DMS79 treated with DMSO at 0.1 percent for 48 hours (cell line): ENCODE data around the gene WDR27.
"Not testable (repeated sequence)": the region's sequence is repeated elsewhere in the genome, so short reads cannot be mapped to it uniquely, and the experiment has no call there.

Source experiments
- DNase-seq: peaks from one replicate; lab custom pipeline; 2025; lab: John Stamatoyannopoulos, UW

WDR27 gene

DNA sequence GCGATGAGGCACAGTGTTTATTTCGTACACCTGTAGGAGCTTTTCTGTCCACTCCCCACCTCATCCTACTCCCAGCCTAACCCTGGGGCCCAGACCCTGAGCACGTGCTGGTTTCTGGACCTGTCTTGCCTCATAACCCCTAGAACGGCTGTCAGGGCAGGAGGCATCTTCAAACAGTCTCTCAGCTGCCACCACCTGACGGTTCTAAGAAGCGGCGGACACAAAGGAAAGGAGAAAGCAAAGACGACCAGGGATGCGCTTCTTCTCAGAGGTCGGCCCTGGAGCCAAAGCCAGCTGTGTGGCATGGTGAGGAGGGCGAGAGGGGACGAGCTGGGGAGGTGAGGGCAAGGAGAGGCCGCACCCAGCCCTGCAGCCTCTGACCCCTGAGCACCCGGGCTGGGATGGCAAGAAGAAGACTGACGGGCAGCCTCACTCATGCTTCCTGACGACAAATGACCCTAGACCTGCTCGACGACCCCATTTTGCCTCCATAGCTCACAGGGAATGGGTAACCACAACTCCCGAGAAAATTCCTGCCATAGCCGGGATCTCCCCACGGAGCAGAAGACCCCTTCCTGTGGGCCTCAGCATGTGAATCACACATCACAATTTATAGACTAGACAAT, 62.1 kb downstream of the WDR27 start:
- DNase-seq, result no peak

GRCh38 chr6:169638915-169639314, 62.9 kb downstream of the WDR27 start:
- DNase-seq, result no peak

GRCh38 chr6:169638388-169638787, 63.4 kb downstream of the WDR27 start:
- DNase-seq, result no peak

GRCh38 chr6:169635345-169635744, 66.5 kb downstream of the WDR27 start:
- no peak for DNase-seq

DNA sequence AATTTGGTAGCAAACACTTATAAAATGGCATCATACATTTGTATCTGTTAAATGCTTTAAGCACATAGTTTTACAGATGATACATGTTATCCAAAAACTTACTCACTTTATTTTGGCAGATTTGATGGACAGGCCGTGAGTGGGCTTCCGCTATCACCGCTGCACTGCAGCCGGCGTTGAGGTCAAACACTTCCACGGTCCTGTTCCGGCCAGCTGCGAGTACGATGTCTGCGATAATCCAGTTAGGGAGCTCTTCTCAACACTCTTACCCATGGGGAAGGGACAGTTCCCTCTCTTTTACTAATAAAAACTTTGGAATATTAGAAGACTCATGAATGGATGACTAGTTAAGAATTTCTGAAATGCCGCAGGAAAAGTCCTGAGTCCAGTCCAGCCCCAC, 69.0 kb downstream of the WDR27 start:
- DNase-seq, result no peak

DNA sequence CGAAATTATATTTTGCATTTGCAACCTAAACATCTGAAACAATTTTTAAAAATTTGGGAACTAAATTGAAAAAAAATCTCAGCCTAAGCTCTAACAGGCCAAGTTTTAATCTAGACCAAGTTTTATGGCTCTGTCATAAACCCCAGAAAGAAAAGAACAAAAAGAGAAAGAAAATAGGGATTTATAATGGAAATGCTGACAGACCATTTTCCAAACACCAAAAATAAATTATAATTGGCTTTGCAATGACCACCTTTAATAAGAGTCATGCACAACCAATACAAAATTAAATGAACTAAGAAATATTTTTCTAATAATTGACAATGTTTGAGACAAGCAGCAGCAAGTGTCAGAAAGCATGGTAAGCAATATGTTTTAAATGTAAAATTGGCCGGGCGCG, 72.6 kb downstream of the WDR27 start:
- no peak for DNase-seq

DNA sequence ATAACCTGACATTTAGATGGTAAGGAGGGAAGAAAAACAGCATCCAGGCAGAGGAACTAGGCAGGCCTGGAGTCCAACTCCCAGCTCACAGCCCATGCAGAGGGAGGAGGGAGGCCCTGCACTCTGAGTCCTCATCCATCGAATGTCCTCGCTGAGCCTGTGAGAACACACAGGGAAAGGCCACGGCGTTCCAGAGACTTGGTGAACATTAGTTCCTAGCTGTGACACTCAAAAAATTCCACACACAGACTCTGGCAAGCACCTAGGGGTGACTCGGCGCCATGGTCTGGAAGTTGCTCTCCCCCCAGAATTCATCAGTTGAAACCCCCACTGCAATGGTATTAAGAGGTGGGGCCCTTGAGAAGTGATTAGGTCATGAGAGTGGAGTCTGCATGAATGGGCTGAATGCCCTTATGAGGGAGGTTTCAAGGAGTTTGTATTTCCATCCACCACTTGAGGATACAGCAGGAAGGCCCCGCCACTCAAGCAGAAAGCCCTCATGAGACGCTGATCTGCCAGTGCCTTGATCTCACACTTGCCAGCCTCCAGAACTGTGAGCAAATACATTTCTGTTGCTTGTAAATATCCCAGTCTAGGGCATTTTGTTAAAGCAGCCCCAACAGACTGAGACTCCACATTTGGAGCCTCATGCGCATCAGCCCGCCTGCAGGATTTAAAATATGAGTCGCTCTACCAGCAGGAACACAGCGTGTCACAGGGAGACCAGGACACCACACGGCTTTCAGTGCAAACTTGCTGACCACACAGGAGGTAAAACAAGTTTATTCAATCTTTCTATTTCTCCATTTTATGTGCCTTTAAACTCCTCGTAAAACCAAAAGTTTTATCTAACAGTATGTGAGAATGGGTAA, 73.9 kb downstream of the WDR27 start:
- peak; percentile 75 for DNase-seq

DNA sequence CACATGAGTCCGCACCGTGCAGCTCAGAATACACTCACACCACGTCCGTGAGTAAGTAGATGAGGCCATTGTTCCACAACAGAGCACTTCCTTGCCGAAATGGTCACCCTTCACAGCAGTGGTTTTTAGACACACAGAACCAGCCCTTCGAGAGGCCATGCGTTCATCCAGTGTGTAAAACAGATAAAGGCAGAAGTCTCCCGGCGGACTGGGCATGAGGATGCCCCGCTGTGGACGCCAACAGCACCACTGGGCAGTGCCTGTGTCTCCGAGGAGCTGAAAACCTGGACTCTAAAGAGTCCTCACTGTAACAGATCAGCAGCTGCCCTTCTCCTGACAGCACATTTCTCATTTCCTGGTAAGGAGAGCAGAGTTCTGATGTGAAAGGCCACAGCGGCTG, 75.2 kb downstream of the WDR27 start:
- no peak for DNase-seq

DNA sequence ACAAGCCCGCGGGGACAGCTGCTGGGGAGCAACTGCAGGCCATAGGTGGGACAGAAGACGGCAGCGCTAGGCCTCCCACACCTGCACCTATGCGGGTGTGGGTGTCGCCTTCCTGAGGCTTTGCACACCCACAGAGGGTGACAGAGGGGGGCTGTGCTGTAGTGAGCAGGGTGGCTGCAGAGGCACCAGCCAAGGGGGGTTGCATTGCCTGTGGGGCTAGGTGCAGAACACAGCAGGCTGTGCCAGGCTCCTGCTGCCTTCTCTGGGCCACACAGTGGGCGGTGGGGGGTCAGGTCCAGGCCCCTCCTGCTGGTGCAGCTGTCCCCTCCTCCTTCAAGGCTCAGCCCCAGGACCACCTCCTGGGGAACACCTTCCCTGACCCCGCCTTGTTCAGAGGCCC, 75.7 kb downstream of the WDR27 start:
- DNase-seq, result no peak

- DNase-seq, result no peak
These were observed 76.5 kb downstream of the WDR27 start for GRCh38 chr6:169625376-169625775.

- DNase-seq, result no peak
These were observed 77.0 kb downstream of the WDR27 start for GRCh38 chr6:169624785-169625184.

- no peak for DNase-seq
These were observed 77.9 kb downstream of the WDR27 start for GRCh38 chr6:169623975-169624374.

- no peak for DNase-seq
These were observed 78.5 kb downstream of the WDR27 start for GRCh38 chr6:169623343-169623742.

- DNase-seq, result no peak
These were observed 79.2 kb downstream of the WDR27 start for GRCh38 chr6:169622618-169623017.

- DNase-seq, result no peak
These were observed 80.5 kb downstream of the WDR27 start for GRCh38 chr6:169621311-169621710.

DNA sequence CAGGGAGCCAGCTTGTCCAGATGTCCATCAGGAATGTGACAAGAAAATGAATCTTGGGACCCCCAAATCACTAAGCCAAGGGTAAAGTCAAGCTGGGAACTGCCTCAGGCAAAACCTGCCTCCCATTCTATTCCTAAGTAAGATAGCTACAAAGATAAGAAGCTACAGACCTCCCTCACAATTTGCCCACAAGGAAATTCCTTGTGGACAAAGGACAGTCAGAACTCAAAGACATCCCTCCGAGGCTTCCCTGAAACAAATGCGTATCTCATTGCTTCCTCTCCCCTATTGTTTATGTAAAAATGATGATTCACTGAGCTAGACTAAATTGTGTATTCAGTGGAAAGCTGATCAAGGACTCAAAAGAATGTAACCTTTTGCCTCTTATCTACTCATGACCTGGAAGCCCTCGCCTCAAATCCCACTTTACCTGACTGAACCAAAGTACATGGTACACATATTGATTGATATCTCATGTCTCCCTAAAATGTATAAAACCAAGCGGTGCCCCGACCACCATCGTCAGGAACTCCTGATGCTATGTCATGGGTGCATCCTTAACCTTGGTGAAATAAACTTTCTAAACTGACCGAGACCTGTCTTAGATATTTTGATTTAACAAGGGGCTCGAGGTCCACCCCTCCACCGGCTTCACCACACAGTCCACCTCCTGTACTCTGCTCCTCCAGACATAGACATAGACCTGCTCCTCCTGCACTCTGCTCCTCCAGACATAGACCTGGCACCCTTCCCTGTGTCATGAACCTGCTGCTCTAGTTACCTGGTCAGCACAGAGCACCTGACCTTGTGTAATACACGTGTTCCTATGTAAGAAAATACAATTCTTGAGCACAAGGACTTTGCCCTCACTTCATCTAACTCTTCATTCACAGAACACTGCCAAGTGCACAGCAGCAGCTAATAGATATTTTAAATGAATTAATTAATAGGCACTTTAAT, 81.4 kb downstream of the WDR27 start:
- no peak for DNase-seq

DNA sequence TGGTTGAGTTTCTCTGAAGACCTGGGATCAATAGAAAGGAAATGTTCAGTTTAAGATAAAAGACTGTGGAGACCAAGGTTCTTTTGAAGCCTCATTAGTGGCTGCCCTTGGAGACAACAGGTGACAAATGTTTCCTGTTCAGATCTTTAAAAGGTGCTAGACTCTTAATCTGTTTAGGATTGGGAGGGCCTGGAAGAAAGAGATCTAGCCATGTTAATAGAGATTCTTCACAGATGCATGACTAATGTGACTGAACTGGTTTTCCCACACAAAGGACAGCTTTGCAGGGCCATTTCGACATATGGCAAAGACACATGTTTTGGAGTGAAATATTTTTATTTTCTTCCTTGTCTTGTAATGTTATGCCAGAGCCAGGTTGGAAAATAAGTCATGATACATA, 82.2 kb downstream of the WDR27 start:
- no peak for DNase-seq

GRCh38 chr6:169618526-169619490, 83.0 kb downstream of the WDR27 start:
- DNase-seq, result no peak

DNA sequence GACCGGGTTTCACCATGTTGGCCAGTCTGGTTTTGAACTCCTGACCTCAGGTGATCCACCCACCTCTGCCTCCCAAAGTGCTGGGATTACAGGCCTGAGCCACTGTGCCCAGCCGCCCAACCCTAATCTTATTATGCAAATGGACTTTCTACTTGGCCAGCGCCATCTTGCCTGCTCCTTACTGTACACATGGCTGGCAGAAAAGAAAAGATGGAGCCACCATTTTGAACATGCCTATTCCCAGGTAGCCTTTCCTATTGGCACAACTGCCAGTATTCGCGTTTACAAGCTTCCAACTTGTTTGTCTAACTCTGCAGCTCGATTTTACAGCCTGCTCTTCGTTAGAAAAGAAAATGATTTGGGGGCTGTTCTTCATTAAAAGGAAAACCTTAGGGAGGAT, 84.3 kb downstream of the WDR27 start:
- DNase-seq, result no peak

DNA sequence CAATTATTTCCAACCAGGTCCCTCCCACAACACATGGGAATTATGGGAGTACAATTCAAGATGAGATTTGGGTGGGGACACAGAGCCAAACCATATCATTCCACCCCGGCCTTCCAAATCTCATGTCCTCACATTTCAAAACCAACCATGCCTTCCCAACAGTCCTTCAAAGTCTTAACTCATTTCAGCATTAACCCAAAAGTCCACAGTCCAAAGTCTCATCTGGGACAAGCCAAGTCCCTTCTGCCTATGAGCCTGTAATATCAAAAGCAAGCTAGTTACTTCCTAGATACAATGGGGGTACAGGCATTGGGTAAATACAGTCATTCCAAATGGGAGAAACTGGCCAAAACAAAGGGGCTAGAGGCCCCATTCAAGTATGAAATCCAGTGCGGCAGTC, 93.2 kb downstream of the WDR27 start:
- not testable (repeated sequence) for DNase-seq

DNA sequence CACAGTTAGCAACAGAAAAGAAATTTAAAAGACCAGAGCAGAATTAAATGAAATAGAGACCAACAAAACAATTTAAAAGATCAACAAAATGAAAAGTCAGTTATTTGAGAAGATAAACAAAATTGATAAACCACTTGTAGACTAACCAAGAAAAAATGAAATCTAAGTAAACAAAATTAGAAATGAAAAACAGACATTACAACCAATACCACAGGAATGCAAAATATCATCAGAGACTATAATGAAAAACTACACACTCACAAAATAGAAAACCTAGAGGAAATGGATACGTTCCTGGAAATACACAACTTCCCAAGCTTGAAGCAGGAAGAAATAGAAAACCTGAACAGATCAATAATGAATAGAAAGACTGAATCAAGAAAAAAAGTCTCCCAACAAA, 97.8 kb downstream of the WDR27 start:
- no peak for DNase-seq
